Measurements from ENCODE around the gene FDX2.

FDX2 gene

DNA sequence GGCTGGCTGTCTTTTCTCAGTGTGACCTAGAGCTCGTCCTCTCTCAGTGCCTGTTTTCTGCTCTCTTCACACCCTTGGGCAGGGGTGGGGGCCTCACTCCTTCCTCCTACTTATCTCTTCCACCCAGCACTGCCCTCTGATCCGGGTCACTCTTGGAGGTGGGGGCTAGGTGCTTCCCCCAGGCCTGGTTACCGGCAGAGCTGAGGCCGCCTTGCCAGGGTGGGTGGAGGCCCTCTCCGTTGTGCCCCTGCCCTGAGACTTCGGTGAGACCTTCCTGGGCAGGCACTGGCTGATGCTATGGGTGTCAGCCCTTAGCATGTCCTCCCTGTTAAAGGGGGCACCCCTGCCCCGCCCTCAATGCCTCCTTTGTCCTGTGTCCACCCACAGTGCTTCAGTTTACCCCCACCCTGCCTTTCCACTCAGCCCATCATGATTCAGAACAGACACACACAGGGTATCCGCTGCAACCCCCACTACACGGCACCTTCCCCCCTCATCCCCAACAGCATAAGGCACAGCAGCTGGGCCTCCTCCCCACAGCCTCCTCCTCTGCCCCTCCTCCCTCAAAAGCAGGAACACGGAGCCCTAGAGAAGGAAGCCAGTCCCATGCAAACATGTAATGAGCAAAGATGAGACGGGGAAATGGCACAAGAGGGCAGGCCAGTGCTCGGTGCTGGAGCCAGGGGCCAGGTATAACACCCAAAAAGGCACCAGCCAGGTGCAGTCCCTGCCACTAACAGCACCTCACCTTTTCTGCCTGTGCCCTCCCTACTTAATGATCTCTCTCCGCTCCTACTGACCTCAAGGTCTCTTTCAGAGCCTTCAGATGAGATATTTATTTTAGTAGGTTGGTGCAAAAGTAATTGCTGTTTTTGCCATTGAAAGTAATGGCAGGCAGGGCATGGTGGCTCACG is 16.0 kb downstream of the FDX2 start:
- in situ Hi-C loops (cut with HindIII; ENCODE audit: low sequenced_read_pairs): no loop called here
- no peak for TF ChIP-seq CTCF (IDR thresholded peaks at IDR 0.05; ENCODE audit: low read depth, low read length, missing control alignments)
- H3K4me3 ChIP-seq (ENCODE audit: low read depth, low read length): no peak overlapping the region
- DNase-seq (ENCODE audit: low read depth): no peak

DNA sequence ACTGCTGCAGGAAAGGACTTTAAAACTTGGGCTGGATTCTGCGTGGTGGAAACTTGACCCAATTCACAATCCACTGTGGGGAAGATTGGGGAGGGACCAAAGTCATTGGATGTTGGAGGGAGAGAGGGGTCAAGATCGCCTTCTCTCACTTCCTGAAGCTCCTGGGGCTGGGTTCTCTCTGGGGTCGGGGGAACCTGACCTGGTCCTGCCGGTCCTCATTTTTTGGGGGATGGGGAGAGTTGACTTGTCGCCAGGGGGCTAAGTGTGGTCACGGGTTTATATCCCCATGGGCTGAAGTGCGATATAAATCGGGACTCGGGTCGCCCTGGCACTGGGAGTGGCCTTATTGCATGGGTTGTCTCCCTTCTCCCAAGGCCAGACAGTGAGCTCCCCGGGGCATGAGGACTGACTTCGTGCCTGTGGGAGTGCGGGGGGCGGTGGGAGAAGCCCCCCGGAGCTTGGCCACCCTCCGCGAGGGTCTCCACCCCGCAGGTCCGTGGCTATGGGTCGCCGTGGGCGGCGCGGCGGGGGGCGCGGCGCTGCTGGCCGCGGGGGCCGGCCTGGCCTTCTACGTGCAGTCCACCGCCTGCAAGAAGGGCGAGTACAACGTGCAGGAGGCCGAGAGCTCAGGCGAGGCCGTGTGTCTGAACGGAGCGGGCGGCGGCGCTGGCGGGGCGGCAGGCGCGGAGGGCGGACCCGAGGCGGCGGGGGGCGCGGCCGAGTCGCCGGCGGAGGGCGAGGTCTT is 19.8 kb downstream of the FDX2 start:
- DNase-seq (ENCODE audit: low read depth): no peak
- TF ChIP-seq CTCF (IDR thresholded peaks at IDR 0.05; ENCODE audit: low read depth, low read length, missing control alignments): no peak
- H3K4me3 ChIP-seq (ENCODE audit: low read depth, low read length): no peak overlapping the region
- in situ Hi-C loops (cut with HindIII; ENCODE audit: low sequenced_read_pairs): no loop called here

DNA sequence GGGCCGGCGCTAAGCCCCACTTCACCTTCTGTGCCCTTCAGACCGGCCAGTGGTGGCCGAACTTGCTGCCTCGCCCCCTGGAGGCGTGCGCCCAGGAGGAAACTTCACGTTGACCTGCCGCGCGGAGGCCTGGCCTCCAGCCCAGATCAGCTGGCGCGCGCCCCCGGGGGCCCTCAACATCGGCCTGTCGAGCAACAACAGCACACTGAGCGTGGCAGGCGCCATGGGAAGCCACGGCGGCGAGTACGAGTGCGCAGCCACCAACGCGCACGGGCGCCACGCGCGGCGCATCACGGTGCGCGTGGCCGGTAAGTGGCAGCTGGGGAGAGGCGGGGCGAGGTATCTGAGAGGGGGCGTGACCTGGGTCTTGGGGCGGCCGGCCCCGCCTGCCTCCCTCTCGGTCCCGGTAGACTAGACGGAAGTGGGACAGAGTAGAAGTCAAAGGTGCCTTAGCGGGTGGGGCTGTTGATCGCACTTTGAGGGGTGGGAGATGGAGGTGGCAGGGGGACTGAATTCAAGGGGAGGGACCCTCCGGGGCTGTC is 20.4 kb downstream of the FDX2 start:
- no peak for DNase-seq (ENCODE audit: low read depth)
- in situ Hi-C loops (cut with HindIII; ENCODE audit: low sequenced_read_pairs): no loop called here
- H3K4me3 ChIP-seq (ENCODE audit: low read depth, low read length): no peak overlapping the region
- no peak for TF ChIP-seq CTCF (IDR thresholded peaks at IDR 0.05; ENCODE audit: low read depth, low read length, missing control alignments)

GRCh38 chr19:10294368-10294697 is 21.5 kb downstream of the FDX2 start:
- no peak for TF ChIP-seq CTCF (IDR thresholded peaks at IDR 0.05; ENCODE audit: low read depth, low read length, missing control alignments)
- H3K4me3 ChIP-seq (ENCODE audit: low read depth, low read length): no peak overlapping the region
- in situ Hi-C loops (cut with HindIII; ENCODE audit: low sequenced_read_pairs): no loop called here
- DNase-seq (ENCODE audit: low read depth): no peak

- in situ Hi-C loops (cut with HindIII; ENCODE audit: low sequenced_read_pairs): no loop called here
- TF ChIP-seq CTCF (IDR thresholded peaks at IDR 0.05; ENCODE audit: low read depth, low read length, missing control alignments): no peak
- no peak for DNase-seq (ENCODE audit: low read depth)
- H3K4me3 ChIP-seq (ENCODE audit: low read depth, low read length): no peak overlapping the region
These were observed 22.0 kb downstream of the FDX2 start for GRCh38 chr19:10293637-10294367.

All from astrocyte of the cerebellum (primary cell).